GM23338 (cell line): Measurements from ENCODE around the gene PECR.

ENCODE experiments used
- CREB1 ChIP-seq: fragments of 250-450 bp; sonication (Bioruptor Pico); IDR thresholded peaks from 2 replicates; pipeline ENCODE4 v1.5.0; 2020; ENCODE audit warnings: low read depth, mild to moderate bottlenecking, moderate library complexity
- EZH2phosphoT487 ChIP-seq: fragments of 200-600 bp; sonication (generic); IDR thresholded peaks from one replicate; pipeline ENCODE4 v1.8.1; 2018; ENCODE audit warnings: antibody characterized with exemption; ENCODE audit not compliant: unreplicated experiment

GRCh38 chr2:216069028-216069427 is 12.6 kb downstream of the PECR start:
- TF ChIP-seq EZH2phosphoT487 (no peak), CREB1 (CRISPR knock-in tag) (no peak)
